Astrocyte (in vitro differentiated cells and primary cell): ENCODE measurements around the gene RPS6KA2.

Experiments used
- EZH2 ChIP-seq: IDR thresholded peaks from 2 replicates; pipeline ENCODE4 v1.6.1; 2012; ENCODE audit warnings: mild to moderate bottlenecking, low read length, inconsistent platforms; ENCODE audit not compliant: insufficient read depth
- TF ChIP-seq, protein P1 (sequence below): IDR thresholded peaks from 2 replicates; pipeline ENCODE4 v1.5.1; 2011; ENCODE audit warnings: low read depth, mild to moderate bottlenecking, inconsistent platforms, low read length, moderate library complexity; ENCODE audit not compliant: insufficient read depth

- TF ChIP-seq, protein P1, sequence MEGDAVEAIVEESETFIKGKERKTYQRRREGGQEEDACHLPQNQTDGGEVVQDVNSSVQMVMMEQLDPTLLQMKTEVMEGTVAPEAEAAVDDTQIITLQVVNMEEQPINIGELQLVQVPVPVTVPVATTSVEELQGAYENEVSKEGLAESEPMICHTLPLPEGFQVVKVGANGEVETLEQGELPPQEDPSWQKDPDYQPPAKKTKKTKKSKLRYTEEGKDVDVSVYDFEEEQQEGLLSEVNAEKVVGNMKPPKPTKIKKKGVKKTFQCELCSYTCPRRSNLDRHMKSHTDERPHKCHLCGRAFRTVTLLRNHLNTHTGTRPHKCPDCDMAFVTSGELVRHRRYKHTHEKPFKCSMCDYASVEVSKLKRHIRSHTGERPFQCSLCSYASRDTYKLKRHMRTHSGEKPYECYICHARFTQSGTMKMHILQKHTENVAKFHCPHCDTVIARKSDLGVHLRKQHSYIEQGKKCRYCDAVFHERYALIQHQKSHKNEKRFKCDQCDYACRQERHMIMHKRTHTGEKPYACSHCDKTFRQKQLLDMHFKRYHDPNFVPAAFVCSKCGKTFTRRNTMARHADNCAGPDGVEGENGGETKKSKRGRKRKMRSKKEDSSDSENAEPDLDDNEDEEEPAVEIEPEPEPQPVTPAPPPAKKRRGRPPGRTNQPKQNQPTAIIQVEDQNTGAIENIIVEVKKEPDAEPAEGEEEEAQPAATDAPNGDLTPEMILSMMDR = no peak
- TF ChIP-seq EZH2 = no peak
Measured at GRCh38 chr6:166444446-166444845, 182.6 kb downstream of the RPS6KA2 start.
